HG03342 (cell line): Measurements from ENCODE around the gene AGAP1.
"Not testable (repeated sequence)": the region's sequence is repeated elsewhere in the genome, so short reads cannot be mapped to it uniquely, and the experiment has no call there.

ENCODE experiments used
- ATAC-seq: cut with Tn5 transposase; IDR thresholded peaks from one replicate; pipeline ENCODE4 v1.9.1; 2021; ENCODE audit warnings: mild to moderate bottlenecking, moderate library complexity; ENCODE audit not compliant: unreplicated experiment

AGAP1 gene

GRCh38 chr2:235925250-235925919 lies 431.5 kb downstream of the AGAP1 start:
- ATAC-seq, result no peak

- no peak for ATAC-seq
These were observed 432.4 kb downstream of the AGAP1 start for GRCh38 chr2:235926229-235926628.

- ATAC-seq, result no peak
These were observed 435.0 kb downstream of the AGAP1 start for GRCh38 chr2:235928751-235929370.

GRCh38 chr2:235930701-235931100 lies 436.9 kb downstream of the AGAP1 start:
- no peak for ATAC-seq

- ATAC-seq, result no peak
These were observed 437.8 kb downstream of the AGAP1 start for GRCh38 chr2:235931676-235932075.

GRCh38 chr2:235934059-235934773 lies 440.4 kb downstream of the AGAP1 start:
- ATAC-seq, result no peak

GRCh38 chr2:235934774-235935484 lies 441.1 kb downstream of the AGAP1 start:
- no peak for ATAC-seq

GRCh38 chr2:235935773-235936172 lies 441.9 kb downstream of the AGAP1 start:
- ATAC-seq, result no peak

GRCh38 chr2:235936493-235936892 lies 442.6 kb downstream of the AGAP1 start:
- ATAC-seq, result no peak

GRCh38 chr2:235937087-235937486 lies 443.2 kb downstream of the AGAP1 start:
- ATAC-seq, result no peak

GRCh38 chr2:235937526-235937925 lies 443.7 kb downstream of the AGAP1 start:
- ATAC-seq, result no peak

GRCh38 chr2:235937936-235938335 lies 444.1 kb downstream of the AGAP1 start:
- no peak for ATAC-seq

- ATAC-seq, result no peak
These were observed 444.8 kb downstream of the AGAP1 start for GRCh38 chr2:235938611-235939010.

GRCh38 chr2:235939471-235939870 lies 445.6 kb downstream of the AGAP1 start:
- no peak for ATAC-seq

- no peak for ATAC-seq
These were observed 446.5 kb downstream of the AGAP1 start for GRCh38 chr2:235940330-235940729.

GRCh38 chr2:235944591-235944990 lies 450.7 kb downstream of the AGAP1 start:
- no peak for ATAC-seq

- ATAC-seq, result no peak
These were observed 451.8 kb downstream of the AGAP1 start for GRCh38 chr2:235945608-235946140.

- no peak for ATAC-seq
These were observed 452.7 kb downstream of the AGAP1 start for GRCh38 chr2:235946590-235946989.

GRCh38 chr2:235947055-235947454 lies 453.2 kb downstream of the AGAP1 start:
- not testable (repeated sequence) for ATAC-seq

- ATAC-seq, result no peak
These were observed 456.0 kb downstream of the AGAP1 start for GRCh38 chr2:235949567-235950472.
